ENCODE measurements around the gene TEAD1. TPM values are rescaled to one million over a fixed set of nuclear protein-coding genes. Genes with fewer than 3 reads are reported as not detected.

The TEAD1 gene
- total RNA-seq, 1 donor from 2014 or later = 88.1 TPM

- TF ChIP-seq CTCF (IDR thresholded peaks at IDR 0.05; ENCODE audit: insufficient read depth, low read length, poor library complexity, severe bottlenecking) = no peak
These were observed 275.2 kb downstream of the TEAD1 start for GRCh38 chr11:12949453-12949852.

GRCh38 chr11:12950670-12951069 lies 276.4 kb downstream of the TEAD1 start:
- Histone ChIP-seq H3K36me3 (ENCODE audit: control insufficient read depth, insufficient read depth, low read length) (no peaks in the 10 kb centered on the region), H3K4me3 (ENCODE audit: low read depth, low read length) (no peak overlapping the region), H3K27me3 (ENCODE audit: control insufficient read depth, insufficient read depth, low read length) (no peaks in the 10 kb centered on the region)
- TF ChIP-seq CTCF (IDR thresholded peaks at IDR 0.05; ENCODE audit: insufficient read depth, low read length, poor library complexity, severe bottlenecking) = no peak
- DNase-seq (ENCODE audit: low read depth) = no peak

More at GRCh38 chr11:12949453-12949852, 275.2 kb downstream of the TEAD1 start:
- no peaks in the 10 kb centered on the region for H3K36me3 ChIP-seq (ENCODE audit: control insufficient read depth, insufficient read depth, low read length)
- H3K4me3 ChIP-seq (ENCODE audit: low read depth, low read length) = no peak overlapping the region
- no peak for DNase-seq (ENCODE audit: low read depth)
- no peaks in the 10 kb centered on the region for H3K27me3 ChIP-seq (ENCODE audit: control insufficient read depth, insufficient read depth, low read length)

- TF ChIP-seq CTCF (IDR thresholded peaks at IDR 0.05; ENCODE audit: insufficient read depth, low read length, poor library complexity, severe bottlenecking) = no peak
- DNase-seq (ENCODE audit: low read depth) = no peak
- H3K27me3 ChIP-seq (ENCODE audit: control insufficient read depth, insufficient read depth, low read length) = no peaks in the 10 kb centered on the region
- no peak overlapping the region for H3K4me3 ChIP-seq (ENCODE audit: low read depth, low read length)
- no peaks in the 10 kb centered on the region for H3K36me3 ChIP-seq (ENCODE audit: control insufficient read depth, insufficient read depth, low read length)
These were observed 277.2 kb downstream of the TEAD1 start for GRCh38 chr11:12951376-12951775.

- DNase-seq (ENCODE audit: low read depth) = no peak
- no peak overlapping the region for H3K4me3 ChIP-seq (ENCODE audit: low read depth, low read length)
- no peak for TF ChIP-seq CTCF (IDR thresholded peaks at IDR 0.05; ENCODE audit: insufficient read depth, low read length, poor library complexity, severe bottlenecking)
- H3K27me3 ChIP-seq (ENCODE audit: control insufficient read depth, insufficient read depth, low read length) = no peaks in the 10 kb centered on the region
- H3K36me3 ChIP-seq (ENCODE audit: control insufficient read depth, insufficient read depth, low read length) = no peaks in the 10 kb centered on the region
These were observed 277.9 kb downstream of the TEAD1 start for GRCh38 chr11:12952094-12952493.

- Histone ChIP-seq H3K27me3 (ENCODE audit: control insufficient read depth, insufficient read depth, low read length) (no peaks in the 10 kb centered on the region), H3K36me3 (ENCODE audit: control insufficient read depth, insufficient read depth, low read length) (no peaks in the 10 kb centered on the region), H3K4me3 (ENCODE audit: low read depth, low read length) (no peak overlapping the region)
- no peak for DNase-seq (ENCODE audit: low read depth)
- no peak for TF ChIP-seq CTCF (IDR thresholded peaks at IDR 0.05; ENCODE audit: insufficient read depth, low read length, poor library complexity, severe bottlenecking)
These were observed 284.8 kb downstream of the TEAD1 start for GRCh38 chr11:12958986-12959385.

GRCh38 chr11:12961615-12962014 lies 287.4 kb downstream of the TEAD1 start:
- TF ChIP-seq CTCF (IDR thresholded peaks at IDR 0.05; ENCODE audit: insufficient read depth, low read length, poor library complexity, severe bottlenecking) = peak; percentile 2
- DNase-seq (ENCODE audit: low read depth) = no peak
- no peaks in the 10 kb centered on the region for H3K27me3 ChIP-seq (ENCODE audit: control insufficient read depth, insufficient read depth, low read length)
- no peaks in the 10 kb centered on the region for H3K36me3 ChIP-seq (ENCODE audit: control insufficient read depth, insufficient read depth, low read length)
- H3K4me3 ChIP-seq (ENCODE audit: low read depth, low read length) = no peak overlapping the region
